Esophagus squamous epithelium (tissue), 5 donors: ENCODE measurements around the gene SLC7A7. TPM values are rescaled to one million over a fixed set of nuclear protein-coding genes. Genes with fewer than 3 reads are reported as not detected.
"Not testable (repeated sequence)": the region's sequence is repeated elsewhere in the genome, so short reads cannot be mapped to it uniquely, and the experiment has no call there.

Source experiments
- DNase-seq: peaks from one replicate; lab custom pipeline; 2025; lab: John Stamatoyannopoulos, UW
- H3K27ac ChIP-seq, 4 donors: fragments of 200-600 bp; sonication (generic); one replicate each; pipeline ENCODE4 v1.5.1; 2016 to 2019; ENCODE audit warnings: mild to moderate bottlenecking in 1 of 4
- H3K27me3 ChIP-seq, 4 donors: fragments of 200-600 bp; sonication (generic); 1 replicate in 3 of 4; 2 replicates in 1 of 4; pipeline versions ENCODE4 v1.5.1 to v1.6.0; 2017 to 2021; ENCODE audit warnings: antibody characterized with exemption in 1 of 4
- H3K36me3 ChIP-seq, 3 donors: fragments of 200-600 bp; sonication (generic); one replicate each; pipeline ENCODE4 v1.5.1; 2016 to 2019
- H3K4me1 ChIP-seq, 3 donors: fragments of 200-600 bp; sonication (generic); one replicate each; pipeline ENCODE4 v1.5.1; 2017 to 2019
- H3K4me3 ChIP-seq, 4 donors: fragments of 200-600 bp; sonication (generic); 1 replicate in 3 of 4; 2 replicates in 1 of 4; pipeline ENCODE4 v1.5.1; 2016 to 2019; ENCODE audit warnings: mild to moderate bottlenecking in 2 of 4, moderate library complexity in 1 of 4
- H3K9me3 ChIP-seq, 3 donors: fragments of 200-600 bp; sonication (generic); one replicate each; pipeline ENCODE4 v1.5.1; 2016 to 2019
- CTCF ChIP-seq, 6 experiments: fragments of 450-650 bp in 4 of 6; fragments of 200-600 bp in 2 of 6; sonication (generic) in 2 of 6; IDR thresholded peaks; one replicate each; pipeline ENCODE4 v1.5.1; 2016 to 2019; ENCODE audit warnings: antibody characterized with exemption in 6 of 6, mild to moderate bottlenecking in 4 of 6, moderate library complexity in 4 of 6
- POLR2A ChIP-seq, 4 donors: fragments of 450-650 bp; IDR thresholded peaks; one replicate each; pipeline ENCODE4 v1.6.1; 2017; ENCODE audit warnings: antibody characterized with exemption in 4 of 4, mild to moderate bottlenecking in 4 of 4, moderate library complexity in 3 of 4
- WGBS, 2 donors: methylation state at CpG; one replicate each; pipeline ENCODE4 v1.1.5; 2018; 5-methylcytosine and 5-hydroxymethylcytosine counted together
- intact Hi-C: fragments of 100-400 bp; cut with DNase I; formaldehyde crosslinking; loops from one replicate; pipeline ENCODE4 v1.15.0; 2022
- small RNA-seq, 4 donors: library from RNA; depleted of rRNA; stranded (forward); fragments of <200 nt; gene quantifications; one replicate each; pipeline ENCODE3, GENCODE V24; 2016
- total RNA-seq, 4 donors: library from RNA; depleted of rRNA; stranded (reverse); fragments of >200 nt; gene quantifications; one replicate each; pipeline ENCODE4 v1.1.0, GENCODE V29; 2016
- donor health status: DM: yes; HTN: yes; CAD: no.

SLC7A7 gene
- total RNA-seq, 4 donors from 2014 or later, result 2.5 to 12.6 (median 7.8) TPM; not detected in 1

GRCh38 chr14:22726012-22726411 lies 89.2 kb downstream of the SLC7A7 start:
- WGBS, 2 donors, result 33% methylated on average over 1 of the region's 1 CpG; no CpG with 5 or more reads in 1 of the 2 donors
- H3K36me3 ChIP-seq, result no peaks in the 10 kb centered on the region
- peaks cover 0 to 18% (median 0%) of the 10 kb centered on the region in 4 donors for H3K27me3 ChIP-seq
- H3K9me3 ChIP-seq, result peaks cover 0 to 5% (median 0%) of the 10 kb centered on the region in 3 donors
- no peaks in the 10 kb centered on the region for H3K4me1 ChIP-seq
- DNase-seq, result no peak
- no peak overlapping the region for H3K4me3 ChIP-seq
- H3K27ac ChIP-seq, result no peak overlapping the region
- intact Hi-C loops, result no loop called here
- no peak for TF ChIP-seq POLR2A (IDR thresholded peaks at IDR 0.05)

GRCh38 chr14:22725374-22725773 lies 89.9 kb downstream of the SLC7A7 start:
- H3K36me3 ChIP-seq, H3K4me3 ChIP-seq, H3K27ac ChIP-seq, intact Hi-C loops, H3K4me1 ChIP-seq, H3K9me3 ChIP-seq, DNase-seq: not testable (repeated sequence)
- H3K27me3 ChIP-seq, result peaks cover 0 to 18% (median 0%) of the 10 kb centered on the region in 4 donors
- 22 to 81% methylated on average over 3 of the region's 3 CpGs for WGBS, 2 donors

- H3K9me3 ChIP-seq, H3K4me3 ChIP-seq, DNase-seq, H3K4me1 ChIP-seq, H3K36me3 ChIP-seq, intact Hi-C loops, H3K27ac ChIP-seq: not testable (repeated sequence)
- H3K27me3 ChIP-seq, result peaks cover 0 to 18% (median 0%) of the 10 kb centered on the region in 4 donors
- WGBS, 2 donors, result 69 to 70% methylated on average over 8 of the region's 8 CpGs
Measured at GRCh38 chr14:22724847-22725246, 90.4 kb downstream of the SLC7A7 start.

GRCh38 chr14:22723815-22724214 lies 91.4 kb downstream of the SLC7A7 start:
- Histone ChIP-seq H3K4me1 (no peaks in the 10 kb centered on the region), H3K27ac (no peak overlapping the region), H3K9me3 (peaks cover 0 to 5% (median 0%) of the 10 kb centered on the region in 3 donors), H3K36me3 (no peaks in the 10 kb centered on the region), H3K27me3 (peaks cover 0 to 18% (median 0%) of the 10 kb centered on the region in 4 donors), H3K4me3 (no peak overlapping the region)
- 86 to 100% methylated on average over 1 of the region's 1 CpG for WGBS, 2 donors
- DNase-seq, result no peak
- no peak for TF ChIP-seq POLR2A (IDR thresholded peaks at IDR 0.05)
- TF ChIP-seq CTCF (IDR thresholded peaks at IDR 0.05), result no peak
- intact Hi-C loops, result no loop called here

Small RNAs within 50 kb of the gene (small RNA-seq; reads per million reads assigned to genes)
- gene RF00019, result 0 reads per million in 4 donors
- gene RF00588, result 0 to 0.15 (median 0.07) reads per million in 4 donors

Other genes starting within 250 kb of the SLC7A7 start
- 100 to 1,000 TPM; 174 to 280 (median 225) TPM for gene DAD1, start 226.2 kb downstream of the SLC7A7 start, total RNA-seq
- gene ABHD4, start 217.1 kb downstream of the SLC7A7 start, total RNA-seq, result 10 to 100 TPM; 22.9 to 45.4 (median 30.1) TPM
- not detected for gene OR6J1, start 171.1 kb downstream of the SLC7A7 start, total RNA-seq
- gene OXA1L, start 48.7 kb downstream of the SLC7A7 start, total RNA-seq, result 10 to 100 TPM; 52.1 to 85.8 (median 73.4) TPM
- gene MRPL52, start 14.5 kb upstream of the SLC7A7 start, total RNA-seq, result 100 to 1,000 TPM in 1 of 4 donors, 10 to 100 TPM in 3; 32.8 to 142 (median 82.1) TPM
- gene MMP14, start 21.1 kb upstream of the SLC7A7 start, total RNA-seq, result 100 to 1,000 TPM in 3 of 4 donors, 10 to 100 TPM in 1; 67.9 to 127 (median 102) TPM
- gene LRP10, start 56.3 kb upstream of the SLC7A7 start, total RNA-seq, result 100 to 1,000 TPM; 111 to 314 (median 128) TPM
- gene REM2, start 67.8 kb upstream of the SLC7A7 start, total RNA-seq, result under 1 TPM; 0.19 to 0.83 (median 0.32) TPM
- gene RBM23, start 103.7 kb upstream of the SLC7A7 start, total RNA-seq, result 100 to 1,000 TPM in 1 of 4 donors, 10 to 100 TPM in 3; 40.0 to 101 (median 58.9) TPM
- 10 to 100 TPM; 36.5 to 75.0 (median 66.1) TPM for gene PRMT5, start 113.9 kb upstream of the SLC7A7 start, total RNA-seq
- gene HAUS4, start 141.7 kb upstream of the SLC7A7 start, total RNA-seq, result 10 to 100 TPM; 27.6 to 44.3 (median 33.6) TPM
- 10 to 100 TPM; 31.3 to 44.3 (median 34.5) TPM for gene AJUBA, start 167.1 kb upstream of the SLC7A7 start, total RNA-seq
- gene C14orf93, start 194.7 kb upstream of the SLC7A7 start, total RNA-seq, result 10 to 100 TPM in 2 of 4 donors, 1 to 10 TPM in 2; 3.4 to 12.7 (median 8.8) TPM
- 100 to 1,000 TPM; 140 to 185 (median 153) TPM for gene PSMB5, start 219.5 kb upstream of the SLC7A7 start, total RNA-seq
- gene PSMB11, start 226.8 kb upstream of the SLC7A7 start, total RNA-seq, result not detected
- gene CDH24, start 242.1 kb upstream of the SLC7A7 start, total RNA-seq, result 1 to 10 TPM; 3.4 to 6.7 (median 4.8) TPM